ENCODE measurements around the gene C2CD2. TPM values are rescaled to one million over a fixed set of nuclear protein-coding genes. Genes with fewer than 3 reads are reported as not detected.

Gene C2CD2
- total RNA-seq, 1 donor from 2014 or later = 31.7 TPM

- no peak for DNase-seq (ENCODE audit: extremely low read depth, low read depth, low spot score)
Measured at GRCh38 chr21:41939391-41939790, 14.4 kb downstream of the C2CD2 start.

- DNase-seq (ENCODE audit: extremely low read depth, low read depth, low spot score) = no peak
Measured at GRCh38 chr21:41933313-41934079, 20.3 kb downstream of the C2CD2 start.

GRCh38 chr21:41932576-41933312, 21.1 kb downstream of the C2CD2 start:
- DNase-seq (ENCODE audit: extremely low read depth, low read depth, low spot score) = no peak

GRCh38 chr21:41932191-41932575, 21.6 kb downstream of the C2CD2 start:
- no peak for DNase-seq (ENCODE audit: extremely low read depth, low read depth, low spot score)

GRCh38 chr21:41931041-41931451, 22.8 kb downstream of the C2CD2 start:
- DNase-seq (ENCODE audit: extremely low read depth, low read depth, low spot score) = no peak

GRCh38 chr21:41929248-41929647, 24.6 kb downstream of the C2CD2 start:
- DNase-seq (ENCODE audit: extremely low read depth, low read depth, low spot score) = no peak

- no peak for DNase-seq (ENCODE audit: extremely low read depth, low read depth, low spot score)
Measured at GRCh38 chr21:41928621-41929220, 25.1 kb downstream of the C2CD2 start.

- DNase-seq (ENCODE audit: extremely low read depth, low read depth, low spot score) = no peak
Measured at GRCh38 chr21:41927727-41928409, 25.9 kb downstream of the C2CD2 start.

- no peak for DNase-seq (ENCODE audit: extremely low read depth, low read depth, low spot score)
Measured at GRCh38 chr21:41926807-41927171, 27.0 kb downstream of the C2CD2 start.

GRCh38 chr21:41926117-41926806, 27.6 kb downstream of the C2CD2 start:
- DNase-seq (ENCODE audit: extremely low read depth, low read depth, low spot score) = no peak

- DNase-seq (ENCODE audit: extremely low read depth, low read depth, low spot score) = no peak
Measured at GRCh38 chr21:41925767-41926116, 28.1 kb downstream of the C2CD2 start.

- DNase-seq (ENCODE audit: extremely low read depth, low read depth, low spot score) = no peak
Measured at GRCh38 chr21:41924368-41924754, 29.5 kb downstream of the C2CD2 start.

GRCh38 chr21:41923631-41924367, 30.0 kb downstream of the C2CD2 start:
- DNase-seq (ENCODE audit: extremely low read depth, low read depth, low spot score) = no peak

GRCh38 chr21:41923186-41923585, 30.6 kb downstream of the C2CD2 start:
- no peak for DNase-seq (ENCODE audit: extremely low read depth, low read depth, low spot score)

- no peak for DNase-seq (ENCODE audit: extremely low read depth, low read depth, low spot score)
Measured at GRCh38 chr21:41921021-41921420, 32.8 kb downstream of the C2CD2 start.

GRCh38 chr21:41920476-41920875, 33.3 kb downstream of the C2CD2 start:
- DNase-seq (ENCODE audit: extremely low read depth, low read depth, low spot score) = no peak

GRCh38 chr21:41919666-41920398, 34.0 kb downstream of the C2CD2 start:
- DNase-seq (ENCODE audit: extremely low read depth, low read depth, low spot score) = no peak

- no peak for DNase-seq (ENCODE audit: extremely low read depth, low read depth, low spot score)
Measured at GRCh38 chr21:41918561-41919358, 35.1 kb downstream of the C2CD2 start.

- no peak for DNase-seq (ENCODE audit: extremely low read depth, low read depth, low spot score)
Measured at GRCh38 chr21:41917531-41917930, 36.3 kb downstream of the C2CD2 start.

Data from glomerular endothelial cell (primary cell).